ENCODE measurements around the gene CTTN.

CTTN gene

DNA sequence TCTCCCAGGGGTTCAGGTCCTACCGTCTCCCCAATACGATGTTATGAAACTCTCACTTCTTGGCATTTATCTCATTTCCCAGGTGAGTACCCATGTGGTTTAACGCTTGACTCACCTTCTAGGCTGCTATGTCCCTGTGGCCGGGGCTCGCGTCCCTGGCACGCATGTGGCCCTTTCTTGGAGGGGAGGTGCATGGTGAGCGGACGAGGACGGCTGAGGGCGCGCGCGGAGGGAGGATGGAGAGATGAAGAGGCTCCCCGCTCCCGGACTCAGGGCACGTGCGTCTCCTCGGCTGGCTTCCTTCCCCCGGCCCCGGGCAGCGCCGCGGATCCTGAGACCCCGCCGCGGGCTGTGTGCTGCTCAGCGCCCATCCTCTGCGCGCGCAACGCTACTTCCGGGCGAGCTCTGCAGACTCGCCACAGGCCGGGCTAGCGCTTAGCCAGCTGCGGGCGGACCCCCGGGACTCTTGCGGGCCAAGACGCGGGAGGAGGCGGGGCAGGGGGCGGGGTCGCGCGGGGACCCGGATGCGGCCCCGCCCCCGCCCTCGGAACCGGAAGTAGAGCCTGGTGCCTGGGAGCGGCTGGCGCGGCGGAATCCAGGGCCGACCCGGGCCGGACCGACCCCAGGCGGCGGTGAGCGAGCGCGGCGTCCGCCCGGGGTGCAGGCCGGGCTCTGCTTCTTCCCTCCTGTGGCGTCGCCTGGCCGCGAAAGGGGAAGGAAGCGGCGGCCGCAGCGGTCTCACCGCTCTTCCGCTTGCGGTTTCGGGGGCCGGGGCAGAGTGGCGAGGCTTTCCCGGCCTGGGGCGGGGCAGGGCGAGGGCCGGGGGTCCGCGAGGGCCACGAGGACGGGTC is at the start of gene CTTN:
Gene CTTN, plus strand, starts transcription at position 547 of the 851 bp plus-strand sequence. CDS start 8,769 bp downstream, outside the sequence.
- DNase-seq (ENCODE audit: low read depth in 2 of 2): peak; percentile 49 to 55

DNA sequence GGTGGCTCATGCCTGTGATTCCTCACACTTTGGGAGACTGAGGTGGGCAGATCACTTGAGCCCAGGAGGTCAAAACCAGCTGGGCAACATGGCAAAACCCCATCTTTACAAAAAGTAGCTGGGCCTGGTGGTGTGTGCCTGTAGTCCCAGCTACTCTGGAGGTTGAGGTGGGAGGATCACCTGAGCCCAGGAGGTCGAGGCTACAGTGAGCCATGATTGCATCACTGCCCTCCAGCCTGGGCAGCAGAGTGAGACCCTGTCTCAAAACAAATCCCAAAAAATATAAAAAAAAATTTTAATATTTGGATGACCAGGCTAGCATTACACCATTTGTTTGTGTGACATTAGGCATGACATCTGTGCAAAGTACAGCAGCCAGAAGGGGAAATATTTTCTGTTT is 49.7 kb upstream of the CTTN start:
- no peak for DNase-seq (ENCODE audit: low read depth in 2 of 2)

DNA sequence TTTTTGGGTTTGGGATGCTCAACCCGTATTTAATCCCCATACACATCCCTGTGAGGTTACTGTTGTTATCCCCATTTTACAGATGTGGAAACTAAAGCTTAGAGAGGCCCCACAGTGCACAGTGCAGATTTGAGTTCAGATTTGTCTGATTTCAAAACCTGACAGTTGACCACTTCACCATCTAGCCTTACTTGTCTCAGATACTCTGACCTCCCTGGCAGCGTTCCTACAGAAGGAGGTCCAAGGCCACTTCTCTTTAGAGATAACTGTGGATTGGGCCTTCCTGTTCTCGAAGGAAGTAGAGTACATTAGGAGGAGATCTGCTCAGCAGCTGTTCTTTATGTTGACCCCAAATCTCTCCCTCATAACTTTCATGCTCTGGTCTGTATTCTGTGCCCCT is 46.7 kb upstream of the CTTN start:
- DNase-seq (ENCODE audit: low read depth in 2 of 2): no peak

DNA sequence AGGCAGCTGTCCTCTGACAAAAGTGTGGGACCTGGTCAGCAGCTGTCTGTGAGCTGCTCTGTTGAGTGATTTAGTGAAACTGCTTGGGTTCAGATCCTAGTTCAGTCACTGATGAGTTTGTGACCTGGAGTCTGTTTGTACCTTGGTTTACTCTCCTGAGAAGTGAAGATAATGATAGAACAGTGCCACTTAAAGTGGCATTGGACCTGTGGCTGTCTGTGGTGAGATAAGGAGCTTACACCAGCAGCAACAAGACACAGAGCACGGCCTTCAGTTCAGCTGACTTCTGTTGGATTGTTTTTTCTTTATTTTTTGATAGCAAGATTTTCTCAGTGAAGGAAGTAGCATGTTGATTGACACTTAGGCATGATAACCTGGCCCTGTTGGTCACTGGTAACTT is 46.2 kb upstream of the CTTN start:
- DNase-seq (ENCODE audit: low read depth in 2 of 2): no peak

DNA sequence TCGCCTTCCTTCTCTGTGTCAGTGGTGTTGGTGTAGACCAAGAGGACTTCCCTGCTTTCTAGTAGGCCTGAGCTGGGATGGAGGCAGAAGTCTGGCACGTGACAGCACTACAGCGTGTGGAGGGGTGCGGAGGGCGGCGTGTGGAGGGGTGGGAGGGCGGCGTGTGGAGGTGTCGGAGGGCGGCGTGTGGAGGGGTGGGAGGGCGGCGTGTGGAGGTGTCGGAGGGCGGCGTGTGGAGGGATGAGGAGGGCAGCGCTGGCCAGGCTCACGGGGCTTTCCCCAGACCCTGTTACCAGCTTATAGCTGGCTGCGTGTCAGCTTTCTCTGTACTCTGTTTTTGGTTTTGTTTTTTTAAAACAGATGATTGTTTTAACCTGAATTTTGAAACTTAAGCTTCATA is 45.7 kb upstream of the CTTN start:
- no peak for DNase-seq (ENCODE audit: low read depth in 2 of 2)

DNA sequence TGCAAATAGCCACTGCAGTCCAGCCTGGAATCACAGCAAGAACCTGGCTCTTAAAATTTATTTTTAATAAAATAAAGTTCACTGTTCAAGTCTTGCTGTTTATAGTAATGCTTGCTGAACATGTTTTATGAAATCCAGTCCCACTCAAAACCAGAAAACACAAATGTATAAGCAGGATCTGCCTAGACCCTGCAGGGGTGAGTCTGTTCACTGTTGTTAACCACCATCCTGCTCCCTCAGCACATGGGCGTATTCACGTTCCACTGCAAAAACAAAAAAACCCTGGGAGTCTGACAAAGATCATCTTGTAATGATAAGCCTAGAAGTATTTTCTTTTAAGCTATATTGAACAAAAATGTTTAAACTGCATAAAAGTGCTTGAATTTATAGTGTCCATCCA is 45.0 kb upstream of the CTTN start:
- DNase-seq (ENCODE audit: low read depth in 2 of 2): no peak

DNA sequence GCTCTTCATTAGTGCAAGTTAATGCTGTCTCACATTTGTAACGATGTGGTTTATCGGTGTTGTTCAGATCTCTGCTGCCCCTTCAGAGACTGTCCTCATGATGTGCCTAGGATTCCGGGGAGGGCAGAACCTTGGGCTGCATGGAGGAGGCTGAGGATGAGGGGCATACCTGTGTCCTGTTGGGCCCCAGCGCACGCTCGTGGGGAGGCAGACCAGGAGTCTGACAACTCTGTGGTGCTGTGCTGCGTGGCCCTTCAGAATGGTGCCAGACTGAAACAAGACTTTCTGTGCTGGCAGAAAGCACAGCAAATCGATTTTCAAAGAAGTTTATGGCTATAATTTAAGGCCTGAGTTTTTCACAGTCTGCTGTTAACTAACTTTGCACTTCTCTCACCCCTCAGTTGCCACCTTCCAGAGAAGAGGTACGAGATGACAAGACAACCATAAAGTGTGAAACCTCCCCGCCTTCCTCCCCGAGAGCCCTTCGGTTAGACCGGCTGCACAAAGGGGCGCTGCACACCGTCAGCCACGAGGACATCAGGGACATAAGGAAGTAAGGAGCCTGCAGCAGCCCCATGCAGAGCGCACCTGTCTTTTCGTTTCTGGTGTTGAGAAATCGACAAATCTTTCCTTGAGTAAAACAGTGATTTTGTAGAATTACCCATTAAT is 44.3 kb upstream of the CTTN start:
- DNase-seq (ENCODE audit: low read depth in 2 of 2): no peak

DNA sequence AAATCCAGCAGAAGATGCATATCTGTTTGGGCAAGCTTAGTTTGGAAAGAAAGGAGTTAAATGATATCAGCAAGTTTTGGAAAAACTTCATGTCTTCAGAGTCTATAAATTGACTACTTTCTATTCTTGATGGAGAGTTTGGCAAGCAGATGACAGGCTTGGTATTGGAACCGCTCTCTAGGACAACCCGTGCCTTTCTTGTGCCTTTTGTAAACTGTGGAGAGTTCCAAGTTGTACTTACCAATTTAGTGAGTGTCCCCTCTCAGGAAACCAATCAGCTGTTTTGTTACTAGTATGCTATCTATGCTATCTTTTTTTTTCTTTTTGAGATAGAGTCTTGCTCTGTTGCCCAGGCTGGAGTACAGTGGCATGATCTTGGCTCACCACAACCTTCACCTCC is 43.7 kb upstream of the CTTN start:
- DNase-seq (ENCODE audit: low read depth in 2 of 2): no peak

DNA sequence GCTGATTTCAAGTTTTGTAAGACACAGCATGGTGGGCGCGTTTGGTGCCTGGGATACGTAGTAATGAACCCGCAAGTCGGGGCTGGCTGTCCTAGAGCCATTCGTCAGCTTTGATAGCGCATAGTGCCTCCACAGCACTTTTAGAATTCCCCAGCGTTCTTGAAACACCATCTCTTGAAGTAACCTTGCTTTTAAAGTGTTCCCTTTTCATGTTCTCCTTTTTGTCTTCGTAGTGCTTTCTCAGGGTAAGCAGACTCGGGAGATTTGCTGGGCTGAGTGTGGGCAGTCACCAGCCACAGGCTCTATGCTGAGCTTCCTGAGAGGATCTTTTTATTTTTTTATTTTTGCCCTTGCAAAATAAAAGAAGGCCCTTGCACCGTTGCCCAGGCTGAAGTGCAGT is 39.6 kb upstream of the CTTN start:
- no peak for DNase-seq (ENCODE audit: low read depth in 2 of 2)

DNA sequence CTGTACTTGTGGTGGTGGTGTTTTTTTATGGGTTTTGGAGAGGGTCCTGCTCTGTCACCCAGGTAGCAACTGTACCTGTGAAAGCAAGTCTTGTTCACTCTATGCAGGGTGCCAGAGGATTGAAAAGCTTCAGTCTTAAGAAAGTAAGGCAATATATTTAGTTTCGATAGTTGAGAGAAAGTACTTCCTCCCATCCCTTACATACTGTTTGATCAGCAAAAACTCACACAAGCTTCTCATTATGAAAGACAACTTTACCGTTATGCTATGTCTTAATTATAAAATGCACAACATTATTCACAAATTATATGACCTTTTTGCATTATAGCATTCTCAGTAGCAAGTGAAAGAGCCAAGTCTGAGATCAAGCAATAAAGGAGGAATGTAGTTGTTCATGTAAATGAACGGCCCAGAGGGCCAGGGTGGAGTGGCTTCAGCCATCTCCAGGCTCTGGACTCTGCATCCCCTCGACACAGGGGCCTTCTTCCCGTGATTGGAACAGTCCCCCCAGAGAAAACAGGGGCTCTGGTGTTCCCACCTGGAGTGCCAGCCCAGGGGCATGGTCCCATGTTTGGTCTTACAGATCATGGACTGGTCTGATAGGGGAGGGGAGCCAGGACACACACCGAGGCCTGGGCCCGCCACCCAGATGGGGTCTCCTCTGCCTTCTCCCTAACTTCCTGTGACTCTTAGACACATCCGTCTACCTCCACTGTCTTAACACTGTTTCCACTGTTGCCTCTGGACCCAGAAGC is 38.7 kb upstream of the CTTN start:
- no peak for DNase-seq (ENCODE audit: low read depth in 2 of 2)

DNA sequence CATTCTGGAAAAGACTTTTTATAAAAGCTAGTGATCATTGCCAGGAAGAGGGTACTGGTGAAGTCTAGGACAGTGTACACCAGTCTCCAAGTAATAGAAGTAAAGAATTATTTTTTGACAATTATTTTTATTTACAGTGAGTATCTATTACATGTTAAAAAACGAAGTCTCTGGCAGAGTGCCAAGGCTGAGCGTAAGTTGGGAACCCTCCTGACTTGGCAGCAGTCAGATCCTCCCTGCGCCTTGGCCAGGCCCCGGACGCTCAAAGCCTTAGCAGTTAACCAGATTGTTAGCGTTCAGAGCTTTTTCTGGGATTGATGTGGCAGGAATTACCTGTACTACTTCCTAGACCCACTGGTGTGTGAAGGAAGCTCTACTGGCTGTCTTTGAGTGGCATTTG is 38.1 kb upstream of the CTTN start:
- DNase-seq (ENCODE audit: low read depth in 2 of 2): no peak

DNA sequence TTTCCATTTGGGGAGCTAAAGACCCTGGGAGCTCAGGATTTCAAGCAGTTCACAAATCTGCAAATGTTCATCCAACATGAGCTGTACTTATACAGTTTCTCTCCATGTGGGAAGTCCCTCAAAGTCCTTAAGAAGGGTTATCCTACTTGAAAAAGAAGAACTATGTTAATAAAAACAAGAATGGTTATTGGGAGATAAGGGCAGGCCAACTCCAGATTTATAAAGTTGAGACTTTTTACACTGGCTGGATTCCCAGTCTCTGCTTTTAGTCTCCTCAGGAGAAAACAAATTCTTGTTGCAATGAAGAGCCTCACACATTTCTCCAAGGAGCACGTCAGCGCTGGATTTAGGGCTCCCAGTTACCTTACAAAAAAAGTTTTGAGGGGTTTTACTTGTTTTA is 34.2 kb upstream of the CTTN start:
- DNase-seq (ENCODE audit: low read depth in 2 of 2): no peak

DNA sequence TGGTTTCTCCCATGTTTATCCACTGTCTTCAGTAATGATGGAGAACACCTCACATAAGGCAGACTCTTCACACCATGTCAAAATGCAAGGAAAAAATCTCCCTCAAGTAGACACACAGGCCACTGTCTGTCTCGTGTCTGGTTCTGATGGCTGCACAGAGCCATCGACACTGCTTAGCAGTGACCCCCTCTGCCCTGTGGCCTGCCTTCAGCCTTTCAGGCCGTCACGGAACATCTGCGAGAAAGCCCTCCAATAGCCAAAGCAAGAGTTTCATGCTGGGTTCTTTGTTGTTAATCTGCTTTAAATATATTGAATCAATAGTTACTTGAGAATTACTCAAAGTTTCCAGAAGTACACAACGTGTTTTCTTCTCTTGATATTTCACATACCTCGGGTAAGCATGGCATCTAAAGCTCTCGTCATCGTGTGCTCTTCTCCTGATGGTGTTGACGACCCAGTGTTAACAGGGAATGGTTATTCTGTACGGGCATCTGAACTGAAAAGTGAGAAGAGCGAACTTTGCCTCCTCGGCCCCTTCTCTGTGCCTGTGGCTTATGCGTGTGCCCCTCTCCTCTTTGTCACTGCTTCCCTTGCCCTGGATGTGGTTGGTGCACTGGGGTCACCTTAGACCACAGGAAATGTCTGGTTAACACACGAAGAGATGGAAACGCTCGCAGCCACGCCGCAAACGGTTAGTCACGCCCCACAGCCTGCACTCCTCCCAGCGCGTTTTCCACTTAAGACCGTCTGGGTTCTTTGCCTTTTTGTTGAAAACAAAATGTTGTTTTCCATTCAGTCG is 33.4 kb upstream of the CTTN start:
- DNase-seq (ENCODE audit: low read depth in 2 of 2): peak; percentile 75 to 81

DNA sequence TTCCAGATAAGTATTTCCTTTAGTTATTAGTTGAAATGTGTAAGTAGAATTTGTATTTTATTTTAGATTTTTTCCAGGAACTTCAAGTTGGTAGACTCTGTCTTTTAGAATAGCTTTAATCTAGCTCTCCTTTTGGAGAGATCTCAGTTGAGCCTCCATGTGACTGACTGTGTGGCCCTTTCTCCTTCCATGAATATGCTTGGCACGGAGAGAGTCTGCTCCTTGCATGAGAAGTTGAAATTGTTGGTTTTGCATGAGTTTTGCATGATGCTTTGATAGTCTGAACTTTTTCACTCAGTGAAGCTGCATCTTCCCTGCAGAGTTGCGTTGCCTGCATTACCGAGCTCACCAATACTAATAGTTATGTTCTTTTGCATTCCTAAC is 32.8 kb upstream of the CTTN start:
- no peak for DNase-seq (ENCODE audit: low read depth in 2 of 2)

DNA sequence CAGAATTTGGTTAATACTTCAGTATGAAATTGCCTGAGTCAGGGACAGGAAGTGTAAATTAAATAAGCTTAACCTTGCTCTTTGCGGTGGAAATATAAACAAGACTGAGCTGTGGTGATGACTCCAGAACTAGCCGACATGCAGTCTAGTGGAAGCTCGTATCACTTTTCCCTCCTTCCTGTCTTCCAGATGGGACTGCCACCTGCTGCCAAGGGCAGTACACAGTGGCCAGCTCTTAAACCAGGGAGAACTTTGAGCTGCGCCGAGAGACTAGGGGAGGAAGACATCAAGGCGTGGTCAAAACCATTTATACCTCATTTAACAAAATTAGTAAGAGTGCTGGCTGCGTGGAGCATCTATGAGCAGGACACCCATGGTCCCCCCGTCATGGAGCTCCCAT is 31.3 kb upstream of the CTTN start:
- DNase-seq (ENCODE audit: low read depth in 2 of 2): no peak

DNA sequence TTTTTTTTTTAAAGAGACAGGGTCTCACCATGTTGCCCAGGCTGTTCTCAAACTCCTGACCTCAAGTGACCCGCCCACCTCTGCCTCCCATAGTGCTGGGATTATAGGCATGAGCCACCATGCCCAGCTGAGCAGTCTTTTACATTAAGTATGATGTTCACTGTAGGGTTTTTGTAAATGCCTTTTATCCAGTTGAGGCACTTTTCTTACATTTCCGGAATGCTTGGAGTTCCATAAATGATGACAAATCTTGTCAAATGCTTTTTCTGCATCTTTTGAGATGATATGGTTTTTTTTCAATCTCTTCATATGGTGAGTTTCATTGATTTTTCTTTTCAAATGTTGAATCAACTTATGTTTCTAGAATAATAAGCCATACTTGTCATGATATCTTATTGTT is 29.4 kb upstream of the CTTN start:
- no peak for DNase-seq (ENCODE audit: low read depth in 2 of 2)

DNA sequence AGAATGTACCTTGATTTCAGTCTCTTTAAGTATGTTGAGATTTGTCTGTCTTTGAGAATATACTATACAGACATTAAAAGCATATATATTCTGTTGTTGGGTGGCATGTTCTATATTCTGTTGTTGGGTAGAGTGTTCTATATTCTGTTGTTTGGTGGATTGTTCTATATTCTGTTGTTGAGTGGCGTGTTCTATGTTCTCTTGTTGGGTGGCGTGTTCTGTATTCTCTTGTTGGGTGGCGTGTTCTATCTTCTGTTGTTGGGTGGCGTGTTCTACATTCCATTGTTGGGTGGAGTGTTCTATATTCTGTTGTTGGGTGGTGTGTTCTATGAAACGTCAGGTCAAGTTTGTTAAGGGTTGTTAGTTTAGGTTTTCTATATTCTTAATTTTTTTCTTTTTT is 27.1 kb upstream of the CTTN start:
- DNase-seq (ENCODE audit: low read depth in 2 of 2): no peak

DNA sequence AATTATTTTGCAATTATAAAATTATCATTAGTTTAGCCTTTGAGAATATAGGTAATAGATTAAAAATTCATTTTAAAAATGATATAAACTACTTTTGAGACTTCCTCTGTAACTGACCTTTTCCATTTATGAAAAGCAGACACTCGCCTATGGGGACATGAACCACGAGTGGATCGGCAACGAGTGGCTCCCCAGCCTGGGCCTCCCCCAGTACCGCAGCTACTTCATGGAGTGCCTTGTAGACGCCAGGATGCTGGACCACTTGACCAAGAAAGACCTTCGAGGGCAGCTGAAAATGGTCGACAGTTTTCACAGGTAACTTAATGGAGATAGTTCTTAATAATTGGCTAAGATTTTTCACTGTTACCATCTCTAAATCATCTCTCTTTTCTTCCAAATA is 26.3 kb upstream of the CTTN start:
- DNase-seq (ENCODE audit: low read depth in 2 of 2): no peak

DNA sequence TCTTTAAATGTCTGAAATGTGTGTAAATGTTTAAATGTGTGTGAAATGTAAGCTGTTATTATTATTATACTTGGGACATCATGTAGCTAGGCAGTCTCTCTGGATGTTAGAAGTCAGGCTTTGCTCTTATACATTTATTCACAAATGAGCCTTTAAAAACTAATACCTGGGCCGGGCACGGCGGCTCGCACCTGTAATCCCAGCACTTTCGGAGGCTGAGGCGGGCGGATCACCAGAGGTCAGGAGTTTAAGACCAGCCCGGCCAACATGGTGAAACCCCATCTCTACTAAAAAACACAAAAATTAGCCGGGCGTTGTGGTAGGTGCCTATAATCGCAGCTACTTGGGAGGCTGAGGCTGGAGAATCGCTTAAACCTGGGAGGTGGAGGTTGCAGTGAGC is 21.7 kb upstream of the CTTN start:
- DNase-seq (ENCODE audit: low read depth in 2 of 2): no peak

DNA sequence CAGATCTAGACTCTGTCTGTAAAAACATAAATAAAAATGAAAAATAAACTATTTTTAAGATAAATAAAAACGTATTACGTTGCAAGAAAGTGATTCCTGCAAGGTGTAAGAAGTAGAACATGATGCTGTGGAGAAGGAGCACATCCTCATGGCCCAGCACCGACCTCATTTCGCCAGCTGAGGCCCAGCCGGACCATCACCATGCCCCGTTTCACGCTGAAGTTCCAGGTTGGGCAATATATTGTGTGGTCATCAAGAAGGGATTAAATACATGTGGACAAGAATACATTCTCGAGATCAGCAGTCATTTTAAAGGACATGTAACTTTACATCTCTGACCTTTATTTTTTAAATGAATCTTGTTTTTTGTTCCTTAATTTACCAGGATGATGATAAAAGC is 20.7 kb upstream of the CTTN start:
- DNase-seq (ENCODE audit: low read depth in 2 of 2): no peak

DNA sequence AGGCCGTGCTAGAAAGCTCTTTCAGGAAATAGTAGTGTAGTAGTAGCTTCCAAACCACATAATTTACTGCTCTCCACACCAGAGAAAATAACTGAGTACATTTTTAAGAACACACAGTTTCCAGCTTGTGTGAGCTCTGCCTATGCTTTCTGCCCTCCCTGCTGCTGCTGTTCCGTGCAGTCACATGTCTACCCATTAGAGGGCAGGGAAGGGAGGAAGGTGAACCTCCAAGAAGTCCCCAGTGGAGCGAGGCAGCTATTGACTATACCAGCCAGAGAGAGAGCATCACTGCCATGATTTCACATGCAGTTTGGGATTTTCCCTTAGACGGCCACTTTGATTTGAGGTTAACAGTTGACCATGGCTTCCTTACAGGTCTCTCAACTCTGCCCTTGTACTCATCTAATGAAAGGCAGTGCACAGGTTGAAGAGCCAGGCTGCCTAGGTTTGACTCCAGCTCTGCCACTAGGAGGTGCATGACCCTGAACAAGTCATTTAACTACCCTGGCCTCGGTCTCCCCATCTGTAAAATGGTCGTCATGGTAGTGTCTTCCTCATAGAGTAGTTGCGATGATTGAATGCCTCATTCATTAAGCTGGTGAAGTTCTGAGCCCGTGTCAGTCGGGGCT is 19.7 kb upstream of the CTTN start:
- no peak for DNase-seq (ENCODE audit: low read depth in 2 of 2)

DNA sequence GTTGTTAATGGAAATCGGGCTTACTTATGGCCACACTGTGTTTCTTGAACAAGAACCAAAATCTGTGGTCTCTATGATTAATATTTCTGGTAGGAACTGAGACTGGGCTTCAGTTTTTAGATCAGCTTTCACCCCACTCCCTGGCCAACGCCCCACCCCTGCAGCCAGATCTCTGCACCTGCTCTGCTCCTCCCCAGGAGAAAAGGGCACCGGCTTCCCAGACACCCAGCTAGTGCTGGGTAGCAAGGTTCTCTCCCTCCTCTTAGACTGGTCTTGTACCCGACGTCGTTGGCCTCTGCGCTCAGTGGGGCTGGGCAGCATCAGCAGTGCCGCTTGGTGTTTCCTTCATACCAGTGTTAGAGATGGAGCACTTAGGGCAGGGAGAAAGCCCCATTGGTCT is 17.0 kb upstream of the CTTN start:
- DNase-seq (ENCODE audit: low read depth in 2 of 2): no peak
